Adrenal gland (tissue), 5 donors: ENCODE data around the gene NFATC1.

Source experiments
- POLR2A ChIP-seq, 2 donors: fragments of 450-650 bp; IDR thresholded peaks; one replicate each; pipeline ENCODE4 v1.6.1; 2017; ENCODE audit warnings: antibody characterized with exemption in 2 of 2, mild to moderate bottlenecking in 2 of 2, moderate library complexity in 1 of 2
- TF ChIP-seq, protein P1 (sequence below), 6 experiments: fragments of 450-650 bp in 4 of 6; fragments of 200-600 bp in 2 of 6; sonication (generic) in 1 of 6; IDR thresholded peaks; 1 replicate in 5 of 6; 2 replicates in 1 of 6; pipeline versions ENCODE4 v1.5.1 to v1.8.0; 2016 to 2021; ENCODE audit warnings: antibody characterized with exemption in 6 of 6, mild to moderate bottlenecking in 2 of 6, moderate library complexity in 1 of 6
- donor health status: DM: no; HTN: no; CAD: no.

DNA sequence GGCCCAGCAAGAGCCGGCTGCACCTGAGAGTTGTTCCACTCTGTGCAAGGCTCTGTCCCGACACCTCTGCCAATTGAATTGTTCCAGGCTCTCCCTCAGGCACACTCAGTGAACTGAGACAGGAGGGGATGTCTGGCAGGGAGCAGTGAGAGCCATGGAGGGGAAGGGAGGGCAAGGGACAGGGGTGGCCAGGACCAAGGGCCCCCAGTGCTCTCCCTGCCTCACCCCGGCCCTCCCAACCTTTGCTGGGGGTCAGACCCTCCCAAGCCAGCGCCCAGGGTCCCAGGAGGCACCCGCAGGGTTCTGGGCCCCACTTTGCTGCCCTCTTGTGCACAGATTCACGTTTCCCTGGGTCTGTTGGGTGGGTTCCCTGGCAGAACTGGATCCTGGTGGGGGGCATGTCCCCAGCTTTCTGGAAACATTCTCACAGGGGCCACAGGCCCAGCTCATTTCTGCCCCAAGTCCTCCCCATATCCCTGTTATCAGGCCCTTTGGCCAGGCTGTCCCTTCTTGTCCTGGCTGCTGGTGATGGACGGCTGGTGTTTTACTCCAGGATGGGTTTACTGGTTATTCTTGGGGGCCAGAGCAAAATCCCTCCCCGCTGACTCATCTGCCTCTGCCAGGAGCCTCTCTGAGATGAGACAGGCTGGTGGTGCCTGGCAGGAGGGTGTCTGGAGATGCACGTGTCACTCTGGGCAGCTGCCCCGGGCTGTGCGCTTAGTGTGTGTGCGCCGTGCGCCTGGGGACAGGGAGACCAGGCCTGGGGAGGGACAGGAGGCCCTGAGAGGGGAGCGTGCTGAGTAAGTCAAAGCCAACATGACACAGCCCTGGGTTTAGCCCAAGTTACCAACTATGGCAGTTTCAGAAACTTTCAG, 147.4 kb downstream of the NFATC1 start:
- no peak for TF ChIP-seq POLR2A (IDR thresholded peaks at IDR 0.05)
- TF ChIP-seq, protein P1, sequence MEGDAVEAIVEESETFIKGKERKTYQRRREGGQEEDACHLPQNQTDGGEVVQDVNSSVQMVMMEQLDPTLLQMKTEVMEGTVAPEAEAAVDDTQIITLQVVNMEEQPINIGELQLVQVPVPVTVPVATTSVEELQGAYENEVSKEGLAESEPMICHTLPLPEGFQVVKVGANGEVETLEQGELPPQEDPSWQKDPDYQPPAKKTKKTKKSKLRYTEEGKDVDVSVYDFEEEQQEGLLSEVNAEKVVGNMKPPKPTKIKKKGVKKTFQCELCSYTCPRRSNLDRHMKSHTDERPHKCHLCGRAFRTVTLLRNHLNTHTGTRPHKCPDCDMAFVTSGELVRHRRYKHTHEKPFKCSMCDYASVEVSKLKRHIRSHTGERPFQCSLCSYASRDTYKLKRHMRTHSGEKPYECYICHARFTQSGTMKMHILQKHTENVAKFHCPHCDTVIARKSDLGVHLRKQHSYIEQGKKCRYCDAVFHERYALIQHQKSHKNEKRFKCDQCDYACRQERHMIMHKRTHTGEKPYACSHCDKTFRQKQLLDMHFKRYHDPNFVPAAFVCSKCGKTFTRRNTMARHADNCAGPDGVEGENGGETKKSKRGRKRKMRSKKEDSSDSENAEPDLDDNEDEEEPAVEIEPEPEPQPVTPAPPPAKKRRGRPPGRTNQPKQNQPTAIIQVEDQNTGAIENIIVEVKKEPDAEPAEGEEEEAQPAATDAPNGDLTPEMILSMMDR (IDR thresholded peaks at IDR 0.05): no peak
